ENCODE results near the gene OTOG. TPM values are rescaled to one million over a fixed set of nuclear protein-coding genes. Genes with fewer than 3 reads are reported as not detected.
A peak's percentile ranks its signal among the peaks of the same experiment; 100 is the strongest.

OTOG gene
- total RNA-seq, 1 donor from 2014 or later, result not detected

DNA sequence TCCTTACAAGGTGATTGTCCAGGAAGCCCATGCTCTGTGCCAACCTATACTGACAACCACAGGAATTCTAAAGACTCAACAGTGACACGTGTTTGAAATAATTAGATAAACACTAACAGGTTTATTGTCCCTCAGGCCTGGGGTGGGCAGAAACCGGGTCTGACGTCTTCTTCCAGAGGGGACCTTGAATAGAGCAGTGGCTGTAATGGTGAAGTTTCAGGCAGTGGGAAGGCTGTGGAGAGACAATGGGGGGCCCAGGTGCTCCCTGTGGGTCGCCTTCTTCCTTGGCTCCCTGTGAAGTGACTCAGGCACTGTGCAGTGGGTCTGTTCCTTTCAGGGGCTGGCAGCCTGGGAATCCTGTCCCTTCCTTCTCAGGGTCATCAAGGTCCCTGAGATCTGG, 54.6 kb downstream of the OTOG start:
- Mint-ChIP-seq H3K27me3 (no peaks in the 10 kb centered on the region), H3K4me1 (no peaks in the 10 kb centered on the region), H3K4me3 (no peak overlapping the region), H3K9me3 (no peaks in the 10 kb centered on the region), H3K36me3 (ENCODE audit: low read depth) (no peaks in the 10 kb centered on the region), H3K27ac (no peak overlapping the region)
- ChIA-PET CTCF (interaction anchor here (1.4 kb wide), 1 partner anchor 11 kb away, joined by 3 read pairs; no protein-coding TSS in a partner anchor), POLR2A (no interaction called here)
- ATAC-seq (ENCODE audit: low read depth), result no peak
- no peak for DNase-seq
- TF ChIP-seq, protein P1, sequence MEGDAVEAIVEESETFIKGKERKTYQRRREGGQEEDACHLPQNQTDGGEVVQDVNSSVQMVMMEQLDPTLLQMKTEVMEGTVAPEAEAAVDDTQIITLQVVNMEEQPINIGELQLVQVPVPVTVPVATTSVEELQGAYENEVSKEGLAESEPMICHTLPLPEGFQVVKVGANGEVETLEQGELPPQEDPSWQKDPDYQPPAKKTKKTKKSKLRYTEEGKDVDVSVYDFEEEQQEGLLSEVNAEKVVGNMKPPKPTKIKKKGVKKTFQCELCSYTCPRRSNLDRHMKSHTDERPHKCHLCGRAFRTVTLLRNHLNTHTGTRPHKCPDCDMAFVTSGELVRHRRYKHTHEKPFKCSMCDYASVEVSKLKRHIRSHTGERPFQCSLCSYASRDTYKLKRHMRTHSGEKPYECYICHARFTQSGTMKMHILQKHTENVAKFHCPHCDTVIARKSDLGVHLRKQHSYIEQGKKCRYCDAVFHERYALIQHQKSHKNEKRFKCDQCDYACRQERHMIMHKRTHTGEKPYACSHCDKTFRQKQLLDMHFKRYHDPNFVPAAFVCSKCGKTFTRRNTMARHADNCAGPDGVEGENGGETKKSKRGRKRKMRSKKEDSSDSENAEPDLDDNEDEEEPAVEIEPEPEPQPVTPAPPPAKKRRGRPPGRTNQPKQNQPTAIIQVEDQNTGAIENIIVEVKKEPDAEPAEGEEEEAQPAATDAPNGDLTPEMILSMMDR (IDR thresholded peaks at IDR 0.05), result no peak
- intact Hi-C loops (cut with micrococcal nuclease), result no loop called here

DNA sequence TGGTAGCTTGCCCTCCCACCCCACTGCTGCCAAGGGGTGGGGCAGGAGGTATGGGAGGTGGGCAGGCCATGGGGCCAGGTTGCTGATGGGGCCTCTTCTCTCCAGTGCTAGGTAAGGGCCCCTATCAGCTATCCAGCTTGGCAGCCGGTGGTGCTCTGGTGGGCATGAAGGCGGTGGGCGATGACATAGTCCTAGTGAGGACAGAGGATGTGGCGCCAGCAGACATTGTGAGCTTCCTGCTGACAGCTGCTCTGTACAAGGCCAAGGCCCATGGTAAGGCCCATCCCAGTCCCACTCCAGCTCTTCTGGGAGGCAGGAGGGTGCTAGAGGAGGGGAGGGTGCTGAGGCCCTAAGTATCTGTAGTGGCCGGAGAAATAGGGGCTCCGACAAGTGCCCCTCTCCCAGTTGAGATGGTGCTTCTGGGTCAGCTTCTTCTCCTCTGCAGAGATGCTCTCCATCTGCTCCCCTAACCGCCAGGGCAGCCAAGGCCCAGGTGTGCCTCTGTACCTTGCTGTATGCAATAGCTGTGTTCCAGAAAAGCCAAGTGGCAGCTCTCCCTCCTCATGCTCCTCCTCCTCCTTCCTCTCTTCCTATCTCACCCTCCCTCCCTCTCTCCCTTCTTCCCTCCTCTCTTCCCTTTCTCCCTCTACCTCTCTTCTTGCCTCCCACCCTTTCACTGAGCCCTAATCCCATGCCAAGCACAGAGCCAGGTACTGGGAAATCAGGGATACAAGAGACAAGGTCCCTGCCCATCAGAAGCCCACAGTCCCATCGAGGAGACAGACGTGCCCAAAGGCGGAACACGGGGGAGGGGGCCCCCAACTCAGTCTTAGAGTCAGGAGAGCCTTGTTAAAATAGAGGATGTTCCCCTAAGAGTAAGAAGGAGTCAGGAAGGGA, 55.3 kb downstream of the OTOG start:
- intact Hi-C loops (cut with micrococcal nuclease), result no loop called here
- no peaks in the 10 kb centered on the region for H3K36me3 Mint-ChIP-seq (ENCODE audit: low read depth)
- H3K9me3 Mint-ChIP-seq, result no peaks in the 10 kb centered on the region
- DNase-seq (no peak), ATAC-seq (ENCODE audit: low read depth) (no peak)
- no peak overlapping the region for H3K4me3 Mint-ChIP-seq
- POLR2A ChIA-PET, result no interaction called here
- CTCF ChIA-PET, result interaction anchor here (1.4 kb wide), 1 partner anchor 10 kb away, joined by 3 read pairs; no protein-coding TSS in a partner anchor
- H3K27ac Mint-ChIP-seq, result no peak overlapping the region
- no peaks in the 10 kb centered on the region for H3K4me1 Mint-ChIP-seq
- no peaks in the 10 kb centered on the region for H3K27me3 Mint-ChIP-seq
- TF ChIP-seq, protein P1 (IDR thresholded peaks at IDR 0.05), result no peak

DNA sequence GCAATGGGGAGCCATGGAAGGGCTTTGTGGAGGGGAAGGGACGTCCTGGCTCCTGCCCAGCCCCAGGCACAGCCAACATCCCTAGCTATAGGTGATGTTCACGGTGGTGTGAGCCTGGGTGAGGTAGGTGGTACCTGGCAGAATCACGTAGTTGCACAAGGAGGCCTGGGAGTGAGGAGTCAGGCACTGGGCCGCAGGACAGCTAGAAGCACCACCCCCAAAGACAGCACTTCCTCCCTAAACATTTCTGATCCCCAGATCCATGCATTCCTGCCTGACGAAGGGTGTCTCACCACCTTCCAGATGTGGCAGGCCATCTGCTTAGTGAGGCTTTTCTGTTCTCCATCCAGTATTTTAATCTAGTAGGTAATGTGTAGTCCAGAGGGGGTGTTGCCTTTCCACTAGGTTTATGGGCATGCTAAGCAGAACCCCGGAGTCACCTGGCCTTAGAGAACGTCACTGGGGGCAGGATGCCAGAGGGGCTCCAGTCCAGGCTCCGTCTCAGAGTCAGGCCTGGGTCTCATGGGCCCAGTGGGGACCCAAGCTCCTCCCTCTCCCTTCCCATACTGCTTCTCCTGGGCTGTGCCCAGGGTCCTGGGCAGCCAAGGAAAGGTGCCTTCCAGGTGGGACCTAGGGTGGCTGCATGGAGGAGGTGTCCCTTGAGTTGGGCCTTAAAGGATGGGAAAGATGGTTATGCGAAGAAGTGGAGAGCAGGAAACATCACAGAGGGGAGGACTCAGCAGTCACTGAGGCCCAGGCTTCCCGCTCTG, 56.2 kb downstream of the OTOG start:
- TF ChIP-seq, protein P1 (IDR thresholded peaks at IDR 0.05), result no peak

DNA sequence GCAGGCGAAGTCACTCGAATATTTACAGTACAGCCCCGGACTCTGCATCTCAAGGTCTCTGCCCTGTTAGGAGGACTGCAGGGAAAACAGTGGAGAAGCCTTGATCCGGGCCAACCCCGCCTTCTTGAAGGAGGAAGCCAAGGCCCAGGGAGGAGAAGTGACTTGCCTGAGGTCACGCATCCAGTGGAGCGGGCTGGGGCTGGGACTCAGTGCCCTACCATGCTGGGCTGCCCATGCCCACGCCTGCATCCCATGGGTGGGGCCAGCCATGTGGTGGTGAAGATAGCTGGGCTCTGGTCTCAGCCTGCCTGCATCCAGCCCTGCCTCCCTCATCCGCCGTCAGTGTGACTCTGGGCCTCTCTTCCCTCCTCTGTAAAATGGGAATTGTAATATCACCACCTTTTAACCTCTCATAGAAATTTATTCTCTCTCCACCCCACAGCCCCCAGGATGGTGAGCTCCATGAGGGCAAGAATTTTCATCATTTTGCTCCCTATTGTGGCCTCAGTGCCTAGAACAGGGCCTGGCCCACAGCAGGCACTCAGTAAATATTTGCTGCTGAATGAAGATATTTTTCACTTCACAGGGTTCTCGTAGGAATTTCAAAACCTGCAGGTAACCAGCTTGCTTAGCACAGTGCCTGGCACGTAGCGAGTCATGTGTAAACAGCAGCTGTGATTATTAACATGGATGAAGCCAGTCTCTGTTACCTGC, 57.3 kb downstream of the OTOG start:
- no peaks in the 10 kb centered on the region for H3K36me3 Mint-ChIP-seq (ENCODE audit: low read depth)
- no peak overlapping the region for H3K27ac Mint-ChIP-seq
- intact Hi-C loops (cut with micrococcal nuclease), result no loop called here
- ATAC-seq (ENCODE audit: low read depth) (no peak), DNase-seq (no peak)
- no peaks in the 10 kb centered on the region for H3K9me3 Mint-ChIP-seq
- TF ChIP-seq, protein P1 (IDR thresholded peaks at IDR 0.05), result no peak
- CTCF ChIA-PET, result no interaction called here
- H3K4me3 Mint-ChIP-seq, result no peak overlapping the region
- POLR2A ChIA-PET, result no interaction called here
- H3K27me3 Mint-ChIP-seq, result no peaks in the 10 kb centered on the region
- no peaks in the 10 kb centered on the region for H3K4me1 Mint-ChIP-seq

More for the DNA sequence above, 56.2 kb downstream of the OTOG start:
- no peaks in the 10 kb centered on the region for H3K27me3 Mint-ChIP-seq
- CTCF ChIA-PET, result no interaction called here
- no peak overlapping the region for H3K27ac Mint-ChIP-seq
- DNase-seq (peak; percentile 7), ATAC-seq (ENCODE audit: low read depth) (no peak)
- POLR2A ChIA-PET, result no interaction called here
- intact Hi-C loops (cut with micrococcal nuclease), result no loop called here
- no peaks in the 10 kb centered on the region for H3K36me3 Mint-ChIP-seq (ENCODE audit: low read depth)
- no peaks in the 10 kb centered on the region for H3K4me1 Mint-ChIP-seq
- no peak overlapping the region for H3K4me3 Mint-ChIP-seq
- no peaks in the 10 kb centered on the region for H3K9me3 Mint-ChIP-seq

DNA sequence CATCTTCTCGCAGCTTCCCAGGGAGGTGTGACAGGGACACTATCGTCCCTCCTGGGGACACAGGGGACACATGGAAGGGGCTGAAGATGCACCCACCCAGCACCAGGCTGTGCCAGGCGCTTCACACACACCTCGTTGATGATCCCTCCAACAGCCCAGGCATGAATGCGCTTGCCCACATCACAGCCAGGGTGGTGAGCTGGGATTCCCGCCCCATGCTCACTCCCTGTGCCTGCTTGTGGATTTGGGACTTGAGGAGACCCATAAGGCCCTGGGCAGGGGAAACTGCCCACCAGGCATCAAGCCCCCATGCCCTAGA, 57.8 kb downstream of the OTOG start:
- CTCF ChIA-PET, result no interaction called here

More for the DNA sequence above, 57.8 kb downstream of the OTOG start:
- Mint-ChIP-seq H3K4me3 (no peak overlapping the region), H3K27me3 (no peaks in the 10 kb centered on the region), H3K36me3 (ENCODE audit: low read depth) (no peaks in the 10 kb centered on the region), H3K4me1 (no peaks in the 10 kb centered on the region), H3K9me3 (no peaks in the 10 kb centered on the region), H3K27ac (no peak overlapping the region)
- POLR2A ChIA-PET, result no interaction called here
- DNase-seq, result no peak
- intact Hi-C loops (cut with micrococcal nuclease), result no loop called here
- ATAC-seq (ENCODE audit: low read depth), result no peak
- TF ChIP-seq, protein P1 (IDR thresholded peaks at IDR 0.05), result no peak

All from activated B cell treated with CpG ODN at 0.5 μM for 24 hours (primary cell).